PC-3 (cell line): Measurements from ENCODE around the gene ZBTB7C. TPM values are rescaled to one million over a fixed set of nuclear protein-coding genes. Genes with fewer than 3 reads are reported as not detected.

Source experiments
- ATAC-seq: fragments of 200-7000 bp; cut with Tn5 transposase; 2 replicates; pipeline ENCODE4 v1.9.1; 2020; ENCODE audit warnings: mild to moderate bottlenecking, moderate library complexity
- BruUV-seq: library from RNA; stranded (reverse); fragments of 400-500 nt; replicated peaks from 2 replicates; lab custom pipeline; 2021; lab: Mats Ljungman, UMichigan
- CTCF ChIA-PET: fragments of 300-600 bp; sonication (Branson Sonifier 250); formaldehyde crosslinking; loops from one replicate; lab custom pipeline; 2022; ENCODE audit warnings: antibody characterized with exemption; lab: Charles Lee
- POLR2A ChIA-PET: fragments of 300-600 bp; sonication (Branson Sonifier 250); formaldehyde crosslinking; loops from one replicate; lab custom pipeline; 2022; ENCODE audit warnings: antibody characterized with exemption; ENCODE audit not compliant: unreplicated experiment; lab: Charles Lee
- DNase-seq: peaks from one replicate; pipeline ENCODE4 v3.0.0-alpha.2; 2015
- H2AFZ ChIP-seq: fragments of 300-600 bp; sonication (generic); 2 replicates; pipeline ENCODE4 v1.6.0; 2016; ENCODE audit warnings: antibody characterized with exemption, low read length
- H3F3A ChIP-seq: fragments of 300-600 bp; sonication (generic); one replicate; pipeline ENCODE4 v1.6.0; 2017; ENCODE audit warnings: antibody characterized with exemption, low read length, control low read depth, mild to moderate bottlenecking; ENCODE audit not compliant: unreplicated experiment
- H3K27ac ChIP-seq: fragments of 300-600 bp; sonication (generic); 2 replicates; pipeline ENCODE4 v1.5.1; 2016; ENCODE audit warnings: mild to moderate bottlenecking, low read length
- H3K27me3 ChIP-seq: fragments of 300-600 bp; sonication (generic); 2 replicates; pipeline ENCODE4 v1.6.1; 2016; ENCODE audit warnings: low read length, mixed read lengths
- H3K36me3 ChIP-seq: fragments of 300-600 bp; sonication (generic); 2 replicates; pipeline ENCODE4 v1.6.1; 2016; ENCODE audit warnings: low read depth, mixed run types, low read length, mixed read lengths
- H3K4me1 ChIP-seq: fragments of 300-600 bp; sonication (generic); 2 replicates; pipeline ENCODE4 v1.5.1; 2016; ENCODE audit warnings: low read length; ENCODE audit not compliant: insufficient read depth
- H3K4me2 ChIP-seq: fragments of 300-600 bp; sonication (generic); 2 replicates; pipeline ENCODE4 v1.6.0; 2016; ENCODE audit warnings: low read length
- H3K4me3 ChIP-seq: fragments of 300-600 bp; sonication (generic); 2 replicates; pipeline ENCODE4 v1.5.1; 2016; ENCODE audit warnings: mild to moderate bottlenecking, low read length, mixed read lengths
- H3K79me2 ChIP-seq: fragments of 300-600 bp; sonication (generic); 2 replicates; pipeline ENCODE4 v1.6.1; 2017; ENCODE audit warnings: low read length, mixed read lengths
- H3K9ac ChIP-seq: fragments of 300-600 bp; sonication (generic); 2 replicates; pipeline ENCODE4 v1.6.0; 2016; ENCODE audit warnings: mild to moderate bottlenecking, low read length
- H3K9me2 ChIP-seq: fragments of 300-600 bp; sonication (generic); replicated peaks from 2 replicates; pipeline ENCODE4 v1.6.1; 2016; ENCODE audit warnings: mixed run types, low read length, mixed read lengths
- H3K9me3 ChIP-seq: fragments of 300-600 bp; sonication (generic); 2 replicates; pipeline ENCODE4 v1.6.1; 2016; ENCODE audit warnings: low read length, mixed read lengths
- H4K20me1 ChIP-seq: fragments of 300-600 bp; sonication (generic); 2 replicates; pipeline ENCODE4 v1.6.1; 2016; ENCODE audit warnings: low read length, mixed read lengths
- CTCF ChIP-seq: fragments of 300-600 bp; sonication (generic); conservative IDR thresholded peaks from 2 replicates; pipeline ENCODE4 v1.5.1; 2017; ENCODE audit warnings: antibody characterized with exemption, low read depth, mild to moderate bottlenecking, low read length
- EZH2 ChIP-seq: fragments of 300-600 bp; sonication (generic); IDR thresholded peaks from one replicate; pipeline ENCODE4 v1.6.1; 2017; ENCODE audit warnings: antibody characterized with exemption, mild to moderate bottlenecking, low read length; ENCODE audit not compliant: unreplicated experiment
- EZH2phosphoT487 ChIP-seq: fragments of 300-600 bp; sonication (generic); IDR thresholded peaks from 2 replicates; pipeline ENCODE4 v1.6.1; 2018; ENCODE audit warnings: mild to moderate bottlenecking, antibody characterized with exemption, low read length, borderline replicate concordance
- intact Hi-C: fragments of 100-400 bp; cut with micrococcal nuclease; formaldehyde crosslinking; loops from 2 replicates; pipeline ENCODE4 v1.9.0; 2023
- total RNA-seq: library from RNA; depleted of rRNA; stranded (reverse); fragments of >200 nt; gene quantifications from 2 replicates; pipeline ENCODE4 v1.2.3, GENCODE V29; 2014

ZBTB7C gene
- total RNA-seq, 1 experiment from 2014 or later: 1.3 TPM

- H3F3A ChIP-seq: no peaks in the 10 kb centered on the region
- peak; percentile 49 for DNase-seq
- H3K4me3 ChIP-seq: peak overlapping the region; percentile 67
- no peaks in the 10 kb centered on the region for H3K36me3 ChIP-seq
- H3K79me2 ChIP-seq: no peaks in the 10 kb centered on the region
- intact Hi-C loops: loop anchor here (1.0 to 10.0 kb wide), 2 partner anchors 24 to 103 kb away; no protein-coding TSS in a partner anchor
- peak overlapping the region; percentile 62 for H3K9ac ChIP-seq
- H3K27ac ChIP-seq: peak overlapping the region; percentile 68
- ChIA-PET CTCF (no interaction called here), POLR2A (interaction anchor here (0.6 kb wide), 1 partner anchor 38 kb away, joined by 5 read pairs; no protein-coding TSS in a partner anchor)
- peak overlapping the region; percentile 74 for H3K4me2 ChIP-seq
- peak overlapping the region; percentile 15; the same call in 1 of the 2 replicates for H2AFZ ChIP-seq
- no peaks in the 10 kb centered on the region for H3K9me2 ChIP-seq
- no peak for TF ChIP-seq EZH2
- no peak for TF ChIP-seq EZH2phosphoT487
- TF ChIP-seq CTCF: no peak
- peak; percentile 26; the same call in 1 of the 2 replicates for ATAC-seq
- no peaks in the 10 kb centered on the region for H3K9me3 ChIP-seq
- no peaks in the 10 kb centered on the region for H4K20me1 ChIP-seq
- H3K27me3 ChIP-seq: no peaks in the 10 kb centered on the region
- H3K4me1 ChIP-seq: peaks cover 31% of the 10 kb centered on the region
- TSS peak; percentile 64 for BruUV-seq
These were observed 271.7 kb downstream of the ZBTB7C start for GRCh38 chr18:48137374-48138081.

- peak overlapping the region; percentile 67 for H3K4me3 ChIP-seq
- H3K4me2 ChIP-seq: peak overlapping the region; percentile 74
- peak overlapping the region; percentile 42; the same call in 1 of the 2 replicates for H2AFZ ChIP-seq
- H3K27me3 ChIP-seq: no peaks in the 10 kb centered on the region
- no peaks in the 10 kb centered on the region for H3K36me3 ChIP-seq
- intact Hi-C loops: loop anchor here (1.0 to 10.0 kb wide), 2 partner anchors 24 to 102 kb away; no protein-coding TSS in a partner anchor
- peak overlapping the region; percentile 62 for H3K9ac ChIP-seq
- ChIA-PET POLR2A (interaction anchor here (0.6 kb wide), 1 partner anchor 38 kb away, joined by 5 read pairs; no protein-coding TSS in a partner anchor), CTCF (no interaction called here)
- TF ChIP-seq EZH2phosphoT487: no peak
- no peak for TF ChIP-seq EZH2
- no peak for TF ChIP-seq CTCF
- no peaks in the 10 kb centered on the region for H3K9me3 ChIP-seq
- H4K20me1 ChIP-seq: no peaks in the 10 kb centered on the region
- no TSS peak for BruUV-seq
- ATAC-seq: peak; percentile 13
- peaks cover 31% of the 10 kb centered on the region for H3K4me1 ChIP-seq
- H3F3A ChIP-seq: no peaks in the 10 kb centered on the region
- H3K79me2 ChIP-seq: no peaks in the 10 kb centered on the region
- no peak for DNase-seq
- H3K9me2 ChIP-seq: no peaks in the 10 kb centered on the region
- peak overlapping the region; percentile 50 for H3K27ac ChIP-seq
These were observed 272.3 kb downstream of the ZBTB7C start for GRCh38 chr18:48136827-48137373.
